GM12878 (cell line): ENCODE measurements around the gene HCN4.

Source experiments
- CTCF ChIP-seq, 3 experiments: IDR thresholded peaks in 2 of 3; conservative IDR thresholded peaks in 1 of 3; 2 replicates each; pipeline ENCODE4 v1.5.1; 2011; ENCODE audit warnings: low read depth in 3 of 3, low read length in 3 of 3, mild to moderate bottlenecking in 3 of 3, control low read depth in 2 of 3, moderate library complexity in 2 of 3, inconsistent platforms in 1 of 3, mixed read lengths in 1 of 3; ENCODE audit not compliant: control insufficient read depth in 2 of 3, insufficient read depth in 1 of 3; ENCODE audit errors: extremely low read depth in 1 of 3
- POLR2A ChIP-seq: IDR thresholded peaks from 2 replicates; pipeline ENCODE4 v1.6.1; 2011; ENCODE audit warnings: low read depth, mild to moderate bottlenecking, low read length

GRCh38 chr15:73344056-73344455 lies 24.7 kb downstream of the HCN4 start:
- TF ChIP-seq POLR2A (no peak), CTCF (IDR thresholded peaks at IDR 0.05 in 2 of 3, conservative IDR thresholded peaks at IDR 0.05 in 1 of 3; ENCODE audit: control insufficient read depth in 2 of 3, extremely low read depth in 1 of 3, insufficient read depth in 1 of 3, low read depth in 3 of 3, low read length in 3 of 3) (no peak)
